Right lobe of liver (tissue), 6 donors: ENCODE measurements around the gene ZFAND3. TPM values are rescaled to one million over a fixed set of nuclear protein-coding genes. Genes with fewer than 3 reads are reported as not detected.

Experiments used
- ATAC-seq, 4 donors: fragments of 200-7000 bp; cut with Tn5 transposase; one replicate each; pipeline ENCODE4 v1.9.1; 2020; ENCODE audit warnings: mild to moderate bottlenecking in 4 of 4, moderate library complexity in 4 of 4
- DNase-seq, 3 donors: peaks; one replicate each; pipeline ENCODE4 v3.0.0-alpha.2; 2020
- H3K27ac ChIP-seq, 3 donors: fragments of 200-600 bp; one replicate each; pipeline ENCODE4 v1.8.0; 2022
- H3K27me3 ChIP-seq, 2 donors: fragments of 200-600 bp; one replicate each; pipeline ENCODE4 v1.8.0; 2022
- H3K36me3 ChIP-seq, 4 donors: fragments of 200-600 bp; sonication (generic) in 1 of 4; one replicate each; pipeline versions ENCODE4 v1.5.1 to v1.8.0; 2017 to 2022; ENCODE audit warnings: control low read depth in 1 of 4
- H3K4me1 ChIP-seq, 4 donors: fragments of 200-600 bp; sonication (generic) in 1 of 4; one replicate each; pipeline versions ENCODE4 v1.5.1 to v1.8.0; 2017 to 2022; ENCODE audit warnings: control low read depth in 1 of 4
- H3K4me3 ChIP-seq, 3 donors: fragments of 200-600 bp; one replicate each; pipeline ENCODE4 v1.8.0; 2022
- H3K9me3 ChIP-seq, 4 donors: fragments of 200-600 bp; sonication (generic) in 1 of 4; one replicate each; pipeline versions ENCODE4 v1.5.1 to v1.8.0; 2017 to 2022; ENCODE audit warnings: control low read depth in 1 of 4
- CTCF ChIP-seq, 4 donors: fragments of 200-600 bp in 3 of 4; fragments of 450-650 bp in 1 of 4; IDR thresholded peaks; one replicate each; pipeline versions ENCODE4 v1.5.1 to v1.8.0; 2016 to 2022; ENCODE audit warnings: antibody characterized with exemption in 4 of 4, mild to moderate bottlenecking in 2 of 4
- POLR2A ChIP-seq: fragments of 450-650 bp; IDR thresholded peaks from one replicate; pipeline ENCODE4 v1.6.1; 2017; ENCODE audit warnings: antibody characterized with exemption, mild to moderate bottlenecking
- WGBS: methylation state at CpG from one replicate; pipeline ENCODE4 v1.1.6; 2018; ENCODE audit warnings: low coverage, low lambda C conversion rate; ENCODE audit not compliant: insufficient coverage; ENCODE audit errors: missing lambda C conversion rate; 5-methylcytosine and 5-hydroxymethylcytosine counted together
- intact Hi-C, 2 donors: fragments of 100-400 bp; cut with DNase I; formaldehyde crosslinking; loops; one replicate each; pipeline versions ENCODE4 v1.11.2 to v1.14.1; 2022
- total RNA-seq, 6 experiments: library from RNA; depleted of rRNA in 2 of 6; stranded (reverse); fragments of >200 nt in 2 of 6; fragmentation: NEBNext Ultra II Directional in 3 of 6; extraction: Animal tissue kit (Norgen Biotek cat#: 25700) in 3 of 6; gene quantifications; one replicate each; pipeline versions ENCODE4 v1.1.0 to v1.2.4, GENCODE V29; 2016 to 2023
- donor health status: DM: no; HTN: yes; CAD: no.
- donor health status: DM: no; HTN: no; CAD: no.
- donor health status: DM: no; HTN: no; CAD: no.
- donor health status: DM: no; HTN: yes; CAD: no.
- donor health status: DM: no; HTN: yes; CAD: no.

ZFAND3 gene
- total RNA-seq, 6 experiments from 2014 or later = 43.1 to 66.5 (median 53.2) TPM

- peaks cover 0 to 10% (median 1%) of the 10 kb centered on the region in 4 donors for H3K36me3 ChIP-seq
- H3K27me3 ChIP-seq = no peaks in the 10 kb centered on the region
- DNase-seq (no peak), ATAC-seq (no peak)
- TF ChIP-seq POLR2A (no peak), CTCF (IDR thresholded peaks at IDR 0.05) (no peak)
- no peak overlapping the region for H3K27ac ChIP-seq
- H3K9me3 ChIP-seq = no peaks in the 10 kb centered on the region
- H3K4me1 ChIP-seq = no peaks in the 10 kb centered on the region
- WGBS = 100% methylated on average over 2 of the region's 10 CpGs
- intact Hi-C loops = no loop called here
- no peak overlapping the region for H3K4me3 ChIP-seq
Observed at GRCh38 chr6:38156818-38157565, 337.5 kb downstream of the ZFAND3 start.

GRCh38 chr6:38157905-38158304 lies 338.4 kb downstream of the ZFAND3 start:
- TF ChIP-seq CTCF (IDR thresholded peaks at IDR 0.05) = no peak
- no peak for TF ChIP-seq POLR2A
- no peak for ATAC-seq
- WGBS = 80% methylated on average over 8 of the region's 11 CpGs
- DNase-seq = no peak
- Histone ChIP-seq H3K27me3 (no peaks in the 10 kb centered on the region), H3K27ac (no peak overlapping the region), H3K9me3 (no peaks in the 10 kb centered on the region), H3K4me3 (no peak overlapping the region), H3K4me1 (no peaks in the 10 kb centered on the region), H3K36me3 (peaks cover 0 to under 1% (median 0%) of the 10 kb centered on the region in 4 donors)
- intact Hi-C loops = no loop called here

DNA sequence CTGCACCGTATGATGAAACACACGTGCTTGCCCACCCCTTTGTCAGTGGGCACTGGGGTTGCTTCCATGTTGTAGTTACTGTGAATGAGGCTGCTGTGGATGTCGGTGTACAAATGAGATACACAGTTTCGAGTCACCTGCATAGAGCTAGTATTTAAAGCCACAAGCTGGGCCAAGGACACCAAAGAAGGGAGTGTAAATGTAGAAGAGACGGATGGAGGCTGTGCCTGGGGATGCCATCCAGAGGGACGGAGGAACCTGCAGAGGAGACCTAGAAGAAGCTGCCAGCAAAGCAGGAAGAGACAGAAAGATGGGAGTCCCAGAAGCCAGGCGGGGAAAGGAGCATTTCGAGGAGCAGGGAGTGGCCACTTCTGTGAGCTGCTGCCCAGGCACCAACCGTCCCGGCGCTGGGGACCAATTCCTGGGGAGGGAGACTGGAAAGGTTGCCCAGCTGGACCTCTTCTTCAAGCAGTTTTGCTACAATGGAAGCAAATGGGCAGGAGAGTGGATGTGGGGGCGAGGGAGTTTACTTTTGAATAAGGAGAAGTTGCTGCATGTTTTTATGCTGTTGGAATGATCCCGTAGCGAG lies 339.3 kb downstream of the ZFAND3 start:
- ATAC-seq (no peak), DNase-seq (no peak)
- no peaks in the 10 kb centered on the region for H3K36me3 ChIP-seq
- 93% methylated on average over 11 of the region's 14 CpGs for whole genome bisulfite sequencing
- no peaks in the 10 kb centered on the region for H3K9me3 ChIP-seq
- TF ChIP-seq POLR2A = no peak
- no peak for TF ChIP-seq CTCF (IDR thresholded peaks at IDR 0.05)
- H3K4me1 ChIP-seq = peaks cover 0 to 9% (median 5%) of the 10 kb centered on the region in 4 donors
- intact Hi-C loops = no loop called here
- no peak overlapping the region for H3K4me3 ChIP-seq
- no peak overlapping the region for H3K27ac ChIP-seq
- no peaks in the 10 kb centered on the region for H3K27me3 ChIP-seq

DNA sequence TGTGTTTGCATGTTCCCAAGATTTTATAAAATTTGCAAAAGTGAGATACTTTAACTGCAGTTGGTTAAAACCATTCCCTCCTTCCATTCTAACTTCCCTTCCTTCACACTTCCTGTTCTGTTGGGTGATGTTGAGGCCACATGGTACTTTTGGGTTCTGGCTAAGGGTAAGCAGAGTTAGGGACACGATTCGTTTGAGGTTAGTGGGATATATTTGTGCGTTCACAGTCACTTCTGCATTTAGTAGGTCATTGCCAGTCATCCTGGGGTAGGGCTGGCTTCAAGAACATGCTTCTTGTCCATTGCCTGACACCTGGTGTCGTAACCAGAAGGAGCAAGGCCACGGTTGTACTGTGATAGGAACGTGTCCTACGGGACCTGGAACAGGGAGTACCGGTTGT lies 340.1 kb downstream of the ZFAND3 start:
- H3K9me3 ChIP-seq = no peaks in the 10 kb centered on the region
- no peak overlapping the region for H3K4me3 ChIP-seq
- H3K27me3 ChIP-seq = no peaks in the 10 kb centered on the region
- H3K4me1 ChIP-seq = peaks cover 0 to 17% (median 8%) of the 10 kb centered on the region in 4 donors
- intact Hi-C loops = no loop called here
- 88% methylated on average over 8 of the region's 8 CpGs for whole genome bisulfite sequencing
- H3K27ac ChIP-seq = no peak overlapping the region
- no peak for DNase-seq
- no peaks in the 10 kb centered on the region for H3K36me3 ChIP-seq
- no peak for TF ChIP-seq CTCF (IDR thresholded peaks at IDR 0.05)
- no peak for TF ChIP-seq POLR2A
- no peak for ATAC-seq
